ENCODE measurements around the gene USH2A. TPM values are rescaled to one million over a fixed set of nuclear protein-coding genes. Genes with fewer than 3 reads are reported as not detected.

The USH2A gene
- total RNA-seq, 6 experiments from 2014 or later = 0.19 to 1.8 (median 0.81) TPM

- TF ChIP-seq CTCF (IDR thresholded peaks at IDR 0.05) (no peak), POLR2A (IDR thresholded peaks at IDR 0.05) (no peak)
- DNase-seq = no peak
- no peak for ATAC-seq
- H3K36me3 ChIP-seq = no peaks in the 10 kb centered on the region
- H3K4me1 ChIP-seq = no peaks in the 10 kb centered on the region
- no peak overlapping the region for H3K4me3 ChIP-seq
- WGBS (ENCODE audit: insufficient coverage, low coverage, low lambda C conversion rate, missing lambda C conversion rate) = 69% methylated on average over 3 of the region's 3 CpGs
- H3K27ac ChIP-seq = no peak overlapping the region
- no peaks in the 10 kb centered on the region for H3K9me3 ChIP-seq
- no peaks in the 10 kb centered on the region for H3K27me3 ChIP-seq
- intact Hi-C loops (cut with DNase I) = no loop called here
Measured at GRCh38 chr1:216181590-216181989, 241.7 kb downstream of the USH2A start.

GRCh38 chr1:216178281-216178680 is 245.0 kb downstream of the USH2A start:
- H3K4me3 ChIP-seq = no peak overlapping the region
- DNase-seq (no peak), ATAC-seq (no peak)
- no peaks in the 10 kb centered on the region for H3K36me3 ChIP-seq
- H3K27me3 ChIP-seq = no peaks in the 10 kb centered on the region
- H3K9me3 ChIP-seq = no peaks in the 10 kb centered on the region
- TF ChIP-seq CTCF (IDR thresholded peaks at IDR 0.05) = no peak
- TF ChIP-seq POLR2A (IDR thresholded peaks at IDR 0.05) = no peak
- intact Hi-C loops (cut with DNase I) = no loop called here
- no peaks in the 10 kb centered on the region for H3K4me1 ChIP-seq
- no peak overlapping the region for H3K27ac ChIP-seq

GRCh38 chr1:216176970-216177369 is 246.3 kb downstream of the USH2A start:
- Histone ChIP-seq H3K27me3 (no peaks in the 10 kb centered on the region), H3K36me3 (no peaks in the 10 kb centered on the region), H3K27ac (no peak overlapping the region), H3K4me1 (no peaks in the 10 kb centered on the region), H3K4me3 (no peak overlapping the region), H3K9me3 (no peaks in the 10 kb centered on the region)
- WGBS (ENCODE audit: insufficient coverage, low coverage, low lambda C conversion rate, missing lambda C conversion rate) = 31% methylated on average over 1 of the region's 1 CpG
- DNase-seq (no peak), ATAC-seq (no peak)
- intact Hi-C loops (cut with DNase I) = no loop called here
- TF ChIP-seq CTCF (IDR thresholded peaks at IDR 0.05) = no peak
- TF ChIP-seq POLR2A (IDR thresholded peaks at IDR 0.05) = no peak

DNA sequence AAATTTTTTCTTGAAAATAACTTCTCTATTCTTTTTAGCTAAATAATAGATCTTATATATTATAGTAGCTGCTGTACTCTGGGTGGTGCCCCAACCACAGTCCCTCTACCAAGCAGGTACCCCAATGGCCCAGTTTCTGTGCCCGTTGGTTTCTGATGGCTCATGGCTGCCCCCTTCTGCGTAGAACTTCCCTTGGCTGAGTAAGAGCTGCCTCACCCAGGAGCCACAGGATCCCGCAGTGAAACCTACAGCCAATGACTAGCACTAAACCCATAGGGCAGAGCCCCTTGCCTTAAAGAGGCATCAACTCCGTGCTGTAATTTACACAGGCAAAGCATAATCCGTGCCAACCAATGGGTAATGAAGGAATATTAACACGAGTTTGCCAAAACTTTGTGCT is 247.5 kb downstream of the USH2A start:
- Histone ChIP-seq H3K4me3 (no peak overlapping the region), H3K36me3 (no peaks in the 10 kb centered on the region), H3K9me3 (no peaks in the 10 kb centered on the region), H3K27me3 (no peaks in the 10 kb centered on the region), H3K4me1 (no peaks in the 10 kb centered on the region), H3K27ac (no peak overlapping the region)
- ATAC-seq = no peak
- 44% methylated on average over 5 of the region's 6 CpGs for WGBS (ENCODE audit: insufficient coverage, low coverage, low lambda C conversion rate, missing lambda C conversion rate)
- no peak for DNase-seq
- intact Hi-C loops (cut with DNase I) = no loop called here
- TF ChIP-seq CTCF (IDR thresholded peaks at IDR 0.05) (no peak), POLR2A (IDR thresholded peaks at IDR 0.05) (no peak)

GRCh38 chr1:216173376-216173995 is 249.8 kb downstream of the USH2A start:
- no peaks in the 10 kb centered on the region for H3K36me3 ChIP-seq
- ATAC-seq = no peak
- WGBS (ENCODE audit: insufficient coverage, low coverage, low lambda C conversion rate, missing lambda C conversion rate) = 60% methylated on average over 4 of the region's 4 CpGs
- no peaks in the 10 kb centered on the region for H3K9me3 ChIP-seq
- H3K4me3 ChIP-seq = no peak overlapping the region
- TF ChIP-seq POLR2A (IDR thresholded peaks at IDR 0.05) (no peak), CTCF (IDR thresholded peaks at IDR 0.05) (no peak)
- no peaks in the 10 kb centered on the region for H3K27me3 ChIP-seq
- no peaks in the 10 kb centered on the region for H3K4me1 ChIP-seq
- DNase-seq = no peak
- intact Hi-C loops (cut with DNase I) = no loop called here
- no peak overlapping the region for H3K27ac ChIP-seq
